ENCODE results near the gene SLC1A2. TPM values are rescaled to one million over a fixed set of nuclear protein-coding genes. Genes with fewer than 3 reads are reported as not detected.

SLC1A2 gene
- total RNA-seq, 4 donors from 2014 or later, result 0.17 to 0.69 (median 0.37) TPM

- H3K27ac ChIP-seq (replicated peaks in 1 of 4), result no peak overlapping the region
- TF ChIP-seq CTCF (IDR thresholded peaks at IDR 0.05) (no peak), EP300 (IDR thresholded peaks at IDR 0.05) (no peak), POLR2AphosphoS5 (IDR thresholded peaks at IDR 0.05) (no peak), POLR2A (IDR thresholded peaks at IDR 0.05; ENCODE audit: low read depth) (no peak)
- peaks cover 0 to 7% (median 0%) of the 10 kb centered on the region in 4 donors for H3K9me3 ChIP-seq
- H3K4me1 ChIP-seq, result peaks cover 7 to 58% (median 48%) of the 10 kb centered on the region in 4 donors
- DNase-seq (ENCODE audit: extremely low spot score), result no peak
- H3K27me3 ChIP-seq, result no peaks in the 10 kb centered on the region
- H3K4me3 ChIP-seq, result no peak overlapping the region
- H3K36me3 ChIP-seq, result peaks cover 5 to 67% (median 23%) of the 10 kb centered on the region in 4 donors
- intact Hi-C loops (cut with DNase I), result no loop called here
- 84% methylated on average over 2 of the region's 2 CpGs for WGBS
Measured at GRCh38 chr11:35214226-35214770, 205.1 kb downstream of the SLC1A2 start.

- H3K27me3 ChIP-seq, result no peaks in the 10 kb centered on the region
- H3K27ac ChIP-seq (replicated peaks in 1 of 4), result peak overlapping the region; percentile 25 to 54 (median 48)
- H3K4me1 ChIP-seq, result peaks cover 7 to 45% (median 30%) of the 10 kb centered on the region in 4 donors
- intact Hi-C loops (cut with DNase I), result no loop called here
- H3K36me3 ChIP-seq, result peaks cover 5 to 60% (median 23%) of the 10 kb centered on the region in 4 donors
- TF ChIP-seq POLR2AphosphoS5 (IDR thresholded peaks at IDR 0.05) (no peak), POLR2A (IDR thresholded peaks at IDR 0.05; ENCODE audit: low read depth) (no peak), EP300 (IDR thresholded peaks at IDR 0.05) (no peak), CTCF (IDR thresholded peaks at IDR 0.05) (no peak)
- no peak for DNase-seq (ENCODE audit: extremely low spot score)
- 80% methylated on average over 3 of the region's 3 CpGs for WGBS
- peaks cover 0 to 7% (median 0%) of the 10 kb centered on the region in 4 donors for H3K9me3 ChIP-seq
- no peak overlapping the region for H3K4me3 ChIP-seq
Measured at GRCh38 chr11:35211952-35212351, 207.4 kb downstream of the SLC1A2 start.

- TF ChIP-seq POLR2AphosphoS5 (IDR thresholded peaks at IDR 0.05), result no peak
- no peak for TF ChIP-seq EP300 (IDR thresholded peaks at IDR 0.05)
- TF ChIP-seq CTCF (IDR thresholded peaks at IDR 0.05), result no peak
- TF ChIP-seq POLR2A (IDR thresholded peaks at IDR 0.05; ENCODE audit: low read depth), result no peak
- H3K36me3 ChIP-seq, result peaks cover 5 to 60% (median 17%) of the 10 kb centered on the region in 4 donors
- DNase-seq (ENCODE audit: extremely low spot score), result no peak
- H3K27me3 ChIP-seq, result no peaks in the 10 kb centered on the region
- no peak overlapping the region for H3K27ac ChIP-seq (replicated peaks in 1 of 4)
- H3K4me1 ChIP-seq, result peaks cover 7 to 39% (median 27%) of the 10 kb centered on the region in 4 donors
- H3K4me3 ChIP-seq, result no peak overlapping the region
- H3K9me3 ChIP-seq, result peaks cover 0 to 7% (median 0%) of the 10 kb centered on the region in 4 donors
- 93% methylated on average over 3 of the region's 3 CpGs for WGBS
- intact Hi-C loops (cut with DNase I), result no loop called here
Measured at GRCh38 chr11:35210876-35211546, 208.3 kb downstream of the SLC1A2 start.

- Histone ChIP-seq H3K4me1 (peaks cover 0 to 25% (median 18%) of the 10 kb centered on the region in 4 donors), H3K4me3 (no peak overlapping the region), H3K27me3 (no peaks in the 10 kb centered on the region), H3K9me3 (peaks cover 0 to 7% (median 0%) of the 10 kb centered on the region in 4 donors), H3K27ac (replicated peaks in 1 of 4) (no peak overlapping the region), H3K36me3 (peaks cover 0 to 63% (median 16%) of the 10 kb centered on the region in 4 donors)
- DNase-seq (ENCODE audit: extremely low spot score), result no peak
- intact Hi-C loops (cut with DNase I), result no loop called here
- 66% methylated on average over 4 of the region's 4 CpGs for WGBS
- TF ChIP-seq POLR2A (IDR thresholded peaks at IDR 0.05; ENCODE audit: low read depth) (no peak), POLR2AphosphoS5 (IDR thresholded peaks at IDR 0.05) (no peak), CTCF (IDR thresholded peaks at IDR 0.05) (no peak), EP300 (IDR thresholded peaks at IDR 0.05) (no peak)
Measured at GRCh38 chr11:35208795-35209194, 210.6 kb downstream of the SLC1A2 start.
